IMR-90 (cell line): Measurements from ENCODE around the gene ADAMTSL2. TPM values are rescaled to one million over a fixed set of nuclear protein-coding genes. Genes with fewer than 3 reads are reported as not detected.

Experiments
- ATAC-seq: fragments of 200-7000 bp; cut with Tn5 transposase; 2 replicates; pipeline ENCODE4 v1.9.1; 2020; ENCODE audit warnings: low read depth, mild to moderate bottlenecking, moderate library complexity
- BruUV-seq: library from RNA; stranded (reverse); fragments of 400-500 nt; replicated peaks from 2 replicates; lab custom pipeline; 2021; lab: Mats Ljungman, UMichigan
- CTCF ChIA-PET: fragments of 300-600 bp; formaldehyde crosslinking; extraction: SDS; loops from one replicate; lab custom pipeline; 2021; ENCODE audit warnings: antibody characterized with exemption; lab: Yijun Ruan, JAX
- POLR2A ChIA-PET: fragments of 300-600 bp; sonication (Branson Sonifier 250); formaldehyde crosslinking; loops from one replicate; lab custom pipeline; 2022; ENCODE audit warnings: antibody characterized with exemption; ENCODE audit not compliant: unreplicated experiment; lab: Charles Lee
- DNase-seq: peaks from one replicate; pipeline ENCODE4 v3.0.0; 2013
- H2AFZ ChIP-seq: replicated peaks from 2 replicates; pipeline ENCODE3; 2013; ENCODE audit warnings: low read length, mild to moderate bottlenecking; ENCODE audit not compliant: poor library complexity
- H2AK5ac ChIP-seq: 2 replicates; pipeline ENCODE4 v1.6.1; 2013; ENCODE audit warnings: low read depth, low read length, inconsistent platforms
- H2AK9ac ChIP-seq: replicated peaks from 2 replicates; pipeline ENCODE3; 2013; ENCODE audit warnings: mild to moderate bottlenecking, low read depth, low read length, moderate library complexity; ENCODE audit not compliant: poor library complexity
- H2BK120ac ChIP-seq: 2 replicates; pipeline ENCODE4 v1.6.1; 2013; ENCODE audit warnings: low read depth, low read length, inconsistent platforms
- H2BK15ac ChIP-seq: 3 replicates; pipeline ENCODE4 v1.6.1; 2013; ENCODE audit warnings: low read depth, low read length, inconsistent platforms
- H2BK20ac ChIP-seq: 2 replicates; pipeline ENCODE4 v1.6.1; 2013; ENCODE audit warnings: low read depth, mild to moderate bottlenecking, inconsistent platforms, low read length, moderate library complexity
- H2BK5ac ChIP-seq: 2 replicates; pipeline ENCODE4 v1.6.1; 2013; ENCODE audit warnings: mild to moderate bottlenecking, low read depth, low read length, inconsistent platforms; ENCODE audit not compliant: poor library complexity, severe bottlenecking
- H3K14ac ChIP-seq: replicated peaks from 2 replicates; pipeline ENCODE4 v1.6.1; 2013; ENCODE audit warnings: low read depth, low read length, inconsistent platforms
- H3K18ac ChIP-seq: 2 replicates; pipeline ENCODE4 v1.6.1; 2013; ENCODE audit warnings: low read depth, low read length, control low read depth
- H3K23ac ChIP-seq: 2 replicates; pipeline ENCODE4 v1.6.1; 2013; ENCODE audit warnings: low read depth, low read length, inconsistent platforms
- H3K27ac ChIP-seq: 2 replicates; pipeline ENCODE4 v1.5.1; 2013; ENCODE audit warnings: mild to moderate bottlenecking, control low read depth, low read length; ENCODE audit not compliant: insufficient read depth
- H3K27me3 ChIP-seq: 2 replicates; pipeline ENCODE4 v1.6.1; 2013; ENCODE audit warnings: low read length; ENCODE audit not compliant: control insufficient read depth, insufficient read depth
- H3K36me3 ChIP-seq: 2 replicates; pipeline ENCODE4 v1.6.1; 2013; ENCODE audit warnings: low read length, mixed read lengths; ENCODE audit not compliant: control insufficient read depth, insufficient read depth
- H3K4ac ChIP-seq: 2 replicates; pipeline ENCODE4 v1.6.1; 2013; ENCODE audit warnings: low read depth, low read length, inconsistent platforms
- H3K4me1 ChIP-seq: 2 replicates; pipeline ENCODE4 v1.6.1; 2013; ENCODE audit warnings: low read length, mixed read lengths; ENCODE audit not compliant: control insufficient read depth, insufficient read depth
- H3K4me2 ChIP-seq: 2 replicates; pipeline ENCODE4 v1.6.1; 2013; ENCODE audit warnings: low read depth, mild to moderate bottlenecking, control low read depth, low read length, moderate library complexity
- H3K4me3 ChIP-seq: 2 replicates; pipeline ENCODE4 v1.5.1; 2013; ENCODE audit warnings: low read depth, mild to moderate bottlenecking, control low read depth, low read length, moderate library complexity; ENCODE audit not compliant: insufficient read depth
- H3K56ac ChIP-seq: 2 replicates; pipeline ENCODE4 v1.6.1; 2013; ENCODE audit warnings: low read length, inconsistent platforms; ENCODE audit not compliant: insufficient read depth; ENCODE audit errors: extremely low read depth
- H3K79me1 ChIP-seq, 2 experiments: 2 replicates each; pipeline ENCODE4 v1.6.1; 2013; ENCODE audit warnings: low read length in 2 of 2, inconsistent platforms in 1 of 2, low read depth in 1 of 2
- H3K9ac ChIP-seq: 2 replicates; pipeline ENCODE4 v1.6.1; 2013; ENCODE audit warnings: low read depth, low read length, control low read depth
- H3K9me1 ChIP-seq: 2 replicates; pipeline ENCODE4 v1.6.1; 2013; ENCODE audit warnings: low read length, inconsistent platforms; ENCODE audit not compliant: insufficient read depth
- H3K9me3 ChIP-seq: 2 replicates; pipeline ENCODE4 v1.6.1; 2013; ENCODE audit warnings: low read length; ENCODE audit not compliant: control insufficient read depth, insufficient read depth
- H4K20me1 ChIP-seq: 2 replicates; pipeline ENCODE4 v1.6.1; 2013; ENCODE audit warnings: low read length, inconsistent platforms; ENCODE audit not compliant: insufficient read depth
- H4K5ac ChIP-seq: 2 replicates; pipeline ENCODE4 v1.6.1; 2013; ENCODE audit warnings: mild to moderate bottlenecking, low read depth, low read length, control low read depth
- H4K8ac ChIP-seq, 2 experiments: 2 replicates each; pipeline ENCODE4 v1.6.1; 2013; ENCODE audit warnings: low read depth in 2 of 2, low read length in 2 of 2, control low read depth in 1 of 2, inconsistent platforms in 1 of 2
- H4K91ac ChIP-seq: 2 replicates; pipeline ENCODE4 v1.6.1; 2013; ENCODE audit warnings: low read depth, low read length, inconsistent platforms; ENCODE audit not compliant: insufficient read depth
- BHLHE40 ChIP-seq: fragments of 150-350 bp; IDR thresholded peaks from 2 replicates; pipeline ENCODE4 v1.6.1; 2016; ENCODE audit warnings: mild to moderate bottlenecking, low read depth, low read length
- CEBPB ChIP-seq: IDR thresholded peaks from 2 replicates; pipeline ENCODE4 v1.6.1; 2012; ENCODE audit warnings: low read depth, low read length, improper control_type of control experiment
- CHD1 ChIP-seq: IDR thresholded peaks from 2 replicates; pipeline ENCODE4 v1.6.1; 2012; ENCODE audit warnings: low read depth, low read length, improper control_type of control experiment
- CTCF ChIP-seq: conservative IDR thresholded peaks from 2 replicates; pipeline ENCODE4 v1.5.1; 2012; ENCODE audit warnings: mild to moderate bottlenecking, low read depth, low read length, improper control_type of control experiment
- ELK1 ChIP-seq: fragments of 150-350 bp; IDR thresholded peaks from 2 replicates; pipeline ENCODE4 v1.6.1; 2016; ENCODE audit warnings: low read depth, mild to moderate bottlenecking, low read length, moderate library complexity, borderline replicate concordance
- FOS ChIP-seq: fragments of 150-350 bp; IDR thresholded peaks from 2 replicates; pipeline ENCODE4 v1.6.1; 2016; ENCODE audit warnings: low read depth, low read length
- MAFK ChIP-seq: IDR thresholded peaks from 2 replicates; pipeline ENCODE4 v1.6.1; 2012; ENCODE audit warnings: low read depth, low read length, improper control_type of control experiment
- MAZ ChIP-seq: IDR thresholded peaks from 2 replicates; pipeline ENCODE4 v1.6.1; 2012; ENCODE audit warnings: low read depth, mild to moderate bottlenecking, low read length, improper control_type of control experiment, moderate library complexity, borderline replicate concordance
- MXI1 ChIP-seq: IDR thresholded peaks from 2 replicates; pipeline ENCODE4 v1.6.1; 2012; ENCODE audit warnings: low read depth, mild to moderate bottlenecking, low read length, moderate library complexity, borderline replicate concordance
- NFE2L2 ChIP-seq: fragments of 150-350 bp; IDR thresholded peaks from 2 replicates; pipeline ENCODE4 v1.6.1; 2016; ENCODE audit warnings: low read depth, mild to moderate bottlenecking, low read length
- POLR2A ChIP-seq: IDR thresholded peaks from 2 replicates; pipeline ENCODE4 v1.6.1; 2012; ENCODE audit warnings: mild to moderate bottlenecking, low read depth, low read length
- RAD21 ChIP-seq: IDR thresholded peaks from 2 replicates; pipeline ENCODE4 v1.6.1; 2012; ENCODE audit warnings: low read length, improper control_type of control experiment
- RCOR1 ChIP-seq: IDR thresholded peaks from 2 replicates; pipeline ENCODE4 v1.6.1; 2012; ENCODE audit warnings: mild to moderate bottlenecking, low read length, improper control_type of control experiment; ENCODE audit not compliant: insufficient replicate concordance
- RFX5 ChIP-seq: IDR thresholded peaks from 2 replicates; pipeline ENCODE4 v1.8.0; 2012; ENCODE audit warnings: low read depth, mild to moderate bottlenecking, low read length, moderate library complexity
- SMC3 ChIP-seq: fragments of 150-350 bp; IDR thresholded peaks from 2 replicates; pipeline ENCODE4 v1.6.1; 2016; ENCODE audit warnings: low read depth, mild to moderate bottlenecking, antibody characterized with exemption, low read length, moderate library complexity
- USF2 ChIP-seq: fragments of 150-350 bp; IDR thresholded peaks from 2 replicates; pipeline ENCODE4 v1.6.1; 2017; ENCODE audit warnings: mild to moderate bottlenecking, antibody characterized with exemption, low read length, low read depth
- WGBS, 2 experiments: methylation state at CpG; one replicate each; pipeline versions ENCODE4 v1.1.5 to v1.1.7; 2013; ENCODE audit warnings: missing lambda C conversion rate in 2 of 2; ENCODE audit not compliant: insufficient read length in 1 of 2; ENCODE audit errors: extremely low coverage in 2 of 2; 5-methylcytosine and 5-hydroxymethylcytosine counted together
- dilution Hi-C: fragments of 300-500 bp; cut with HindIII; formaldehyde crosslinking; loops from one replicate; pipeline ENCODE4 v1.14.3; 2018; ENCODE audit warnings: low sequenced_read_pairs; ENCODE audit not compliant: unreplicated experiment
- in situ Hi-C: fragments of 300-500 bp; cut with MboI; formaldehyde crosslinking; loops from 3 replicates; pipeline ENCODE4 v1.14.3; 2019; ENCODE audit warnings: low sequenced_read_pairs, inconsistent platforms, mixed read lengths
- intact Hi-C: fragments of 100-400 bp; cut with micrococcal nuclease; formaldehyde crosslinking; loops from 2 replicates; pipeline ENCODE4 v1.10.0; 2022
- polyA plus RNA-seq, 3 experiments: library from polyadenylated mRNA; depleted of rRNA; stranded (reverse); fragments of >200 nt; gene quantifications; 2 replicates each; pipeline ENCODE4 v1.2.3, GENCODE V29; 2012; ENCODE audit warnings: low replicate concordance in 1 of 3
- total RNA-seq: library from RNA; depleted of rRNA; stranded (reverse); fragments of >200 nt; gene quantifications from 2 replicates; pipeline ENCODE4 v1.2.3, GENCODE V29; 2012

ADAMTSL2 gene
- total and polyA plus RNA-seq, 2 of the 4 experiments (the other 2 are of a cell fraction), result not detected

GRCh38 chr9:133606708-133607025 is 72.2 kb downstream of the ADAMTSL2 start:
- ChIA-PET CTCF (no interaction called here), POLR2A (no interaction called here)
- H3K4me2 ChIP-seq, result no peak overlapping the region
- H2BK15ac ChIP-seq, result no peak overlapping the region
- no peak overlapping the region for H2AFZ ChIP-seq
- H4K5ac ChIP-seq, result no peak overlapping the region
- no peak overlapping the region for H3K27ac ChIP-seq
- no peaks in the 10 kb centered on the region for H3K4me1 ChIP-seq
- DNase-seq (no peak), ATAC-seq (no peak)
- no peak overlapping the region for H2AK9ac ChIP-seq
- no peak overlapping the region for H4K91ac ChIP-seq
- H2BK5ac ChIP-seq, result no peak overlapping the region
- H3K27me3 ChIP-seq, result peaks cover 73% of the 10 kb centered on the region
- no peaks in the 10 kb centered on the region for H3K9me3 ChIP-seq
- no peak overlapping the region for H2AK5ac ChIP-seq
- H3K23ac ChIP-seq, result no peak overlapping the region
- no peak for TF ChIP-seq FOS
- TF ChIP-seq SMC3, result no peak
- TF ChIP-seq RFX5, result no peak
- no peak for TF ChIP-seq MAFK
- TF ChIP-seq ELK1, result no peak
- no peak for TF ChIP-seq NFE2L2
- TF ChIP-seq CHD1, result no peak
- TF ChIP-seq RCOR1, result no peak
- no peak for TF ChIP-seq MXI1
- no peak for TF ChIP-seq CEBPB
- TF ChIP-seq MAZ, result no peak
- no peak for TF ChIP-seq BHLHE40
- no peak for TF ChIP-seq RAD21
- no peak for TF ChIP-seq USF2
- TF ChIP-seq POLR2A, result no peak
- TF ChIP-seq CTCF, result no peak
- H2BK120ac ChIP-seq, result no peak overlapping the region
- H4K20me1 ChIP-seq, result no peaks in the 10 kb centered on the region
- in situ Hi-C loops (no loop called here), dilution Hi-C loops (no loop called here), intact Hi-C loops (loop anchor here (10.0 kb wide), 1 partner anchor 118 kb away; no protein-coding TSS in a partner anchor)
- BruUV-seq, result no TSS peak
- WGBS, 2 experiments, result no CpG with 5 or more reads among the region's 8 CpGs
- H3K4me3 ChIP-seq, result no peak overlapping the region
- H3K36me3 ChIP-seq, result no peaks in the 10 kb centered on the region
- no peak overlapping the region for H3K9ac ChIP-seq
- no peak overlapping the region for H3K18ac ChIP-seq
- H3K4ac ChIP-seq, result no peak overlapping the region
- H3K56ac ChIP-seq, result no peak overlapping the region
- no peaks in the 10 kb centered on the region for H3K79me1 ChIP-seq
- no peak overlapping the region for H4K8ac ChIP-seq
- H2BK20ac ChIP-seq, result no peak overlapping the region
- H3K14ac ChIP-seq, result no peak overlapping the region
- H3K9me1 ChIP-seq, result no peaks in the 10 kb centered on the region
